ENCODE results near the gene SPTB. TPM values are rescaled to one million over a fixed set of nuclear protein-coding genes. Genes with fewer than 3 reads are reported as not detected.

SPTB gene
- total RNA-seq, 1 experiment from 2014 or later: 0.10 TPM

DNA sequence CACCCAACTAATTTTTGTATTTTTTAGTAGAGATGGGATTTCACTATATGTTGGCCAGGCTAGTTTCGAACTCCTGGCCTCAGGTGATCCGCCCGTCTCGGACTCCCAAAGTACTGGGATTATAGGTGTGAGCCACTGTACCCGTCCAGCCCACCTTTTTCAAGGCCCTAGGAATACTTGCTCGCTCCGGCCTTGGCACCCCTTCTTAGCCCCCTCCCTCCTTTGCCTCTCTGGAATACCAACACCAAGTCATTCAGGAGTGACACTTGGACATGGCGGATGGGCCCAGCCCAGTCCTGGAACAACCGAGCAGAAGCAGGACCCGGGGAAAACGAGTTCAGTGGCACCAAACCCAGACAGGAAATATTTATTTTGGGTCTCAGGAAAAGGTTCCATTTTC is 146.4 kb downstream of the SPTB start:
- DNase-seq (ENCODE audit: extremely low read depth, low read depth): no peak

GRCh38 chr14:64732536-64733120 is 147.1 kb downstream of the SPTB start:
- no peak for DNase-seq (ENCODE audit: extremely low read depth, low read depth)

- DNase-seq (ENCODE audit: extremely low read depth, low read depth): no peak
These were observed 147.6 kb downstream of the SPTB start for GRCh38 chr14:64732066-64732465.

GRCh38 chr14:64731141-64731581 is 148.5 kb downstream of the SPTB start:
- no peak for DNase-seq (ENCODE audit: extremely low read depth, low read depth)

DNA sequence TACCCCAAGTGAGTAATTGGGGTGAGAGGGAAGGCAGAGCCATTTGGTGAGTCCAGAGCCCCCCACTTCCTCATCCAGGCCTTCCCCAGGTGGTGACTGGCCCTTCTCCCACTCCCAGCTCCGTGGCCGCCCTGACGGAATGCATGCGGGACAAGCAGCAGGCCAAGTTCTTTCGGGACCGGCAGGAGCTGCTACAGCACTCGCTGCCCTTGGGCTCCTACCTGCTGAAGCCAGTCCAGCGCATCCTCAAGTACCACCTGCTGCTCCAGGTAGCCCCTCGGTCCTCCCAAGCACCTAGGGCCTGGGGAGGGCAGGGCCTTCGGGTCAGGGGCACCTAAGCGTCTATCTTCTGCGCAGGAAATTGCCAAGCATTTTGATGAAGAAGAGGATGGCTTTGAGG is 149.0 kb downstream of the SPTB start:
- DNase-seq (ENCODE audit: extremely low read depth, low read depth): no peak

GRCh38 chr14:64730061-64730440 is 149.7 kb downstream of the SPTB start:
- no peak for DNase-seq (ENCODE audit: extremely low read depth, low read depth)

GRCh38 chr14:64729386-64730060 is 150.2 kb downstream of the SPTB start:
- no peak for DNase-seq (ENCODE audit: extremely low read depth, low read depth)

GRCh38 chr14:64728856-64729255 is 150.9 kb downstream of the SPTB start:
- DNase-seq (ENCODE audit: extremely low read depth, low read depth): no peak

DNA sequence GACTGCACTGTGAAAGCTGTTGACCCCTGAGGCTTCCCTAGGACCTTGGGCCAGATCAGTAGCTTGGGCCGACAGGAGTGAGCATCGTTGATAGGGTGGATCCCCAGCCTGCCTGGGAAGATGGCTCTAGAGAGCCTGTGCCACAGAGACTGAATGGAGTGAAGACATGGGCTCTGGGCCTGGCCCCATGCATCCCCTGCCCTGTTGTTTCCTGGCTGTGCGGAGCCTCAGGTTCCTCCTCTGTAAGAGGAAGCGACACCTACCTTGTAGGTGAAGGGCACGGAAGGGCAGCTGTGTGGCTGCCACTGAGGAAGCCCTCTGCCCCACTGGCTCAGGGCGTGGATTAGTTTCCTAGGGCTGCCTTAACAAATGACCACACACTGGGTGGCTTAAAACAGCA is 151.6 kb downstream of the SPTB start:
- DNase-seq (ENCODE audit: extremely low read depth, low read depth): no peak

DNA sequence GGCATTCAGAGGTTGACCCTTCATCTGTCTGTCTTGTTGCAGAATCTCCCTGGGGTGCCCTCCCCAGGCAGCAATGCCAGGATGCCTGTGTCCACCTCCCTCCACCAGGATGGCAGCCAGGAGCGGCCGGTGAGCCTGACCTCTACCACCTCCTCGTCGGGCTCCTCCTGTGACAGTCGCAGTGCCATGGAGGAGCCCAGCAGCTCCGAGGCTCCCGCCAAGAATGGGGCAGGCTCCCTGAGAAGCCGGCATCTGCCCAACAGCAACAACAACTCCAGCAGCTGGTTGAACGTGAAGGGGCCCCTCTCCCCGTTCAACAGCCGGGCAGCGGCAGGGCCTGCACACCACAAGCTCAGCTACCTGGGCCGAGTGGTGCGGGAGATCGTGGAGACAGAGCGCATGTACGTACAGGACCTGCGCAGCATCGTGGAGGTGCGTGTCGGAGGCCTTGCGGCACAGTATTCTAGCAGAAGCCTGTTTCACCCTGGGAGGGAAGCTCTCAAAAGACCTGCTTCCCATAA is 152.1 kb downstream of the SPTB start:
- no peak for DNase-seq (ENCODE audit: extremely low read depth, low read depth)

DNA sequence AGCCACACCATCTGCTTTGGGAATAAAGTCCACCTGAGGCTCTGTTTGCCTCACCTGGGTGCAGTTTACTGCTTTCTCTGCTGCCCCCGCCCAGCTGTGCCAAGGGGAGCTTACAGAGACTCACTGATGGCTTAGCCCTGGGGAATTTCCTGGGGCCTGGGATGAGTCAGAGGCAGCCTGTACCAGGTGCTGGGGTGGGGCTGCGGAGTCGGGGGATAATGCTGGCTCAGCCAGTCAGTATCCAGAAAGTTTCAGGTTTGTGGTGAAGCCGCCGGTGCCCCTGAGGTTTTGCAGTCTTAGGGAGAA is 153.2 kb downstream of the SPTB start:
- DNase-seq (ENCODE audit: extremely low read depth, low read depth): no peak

DNA sequence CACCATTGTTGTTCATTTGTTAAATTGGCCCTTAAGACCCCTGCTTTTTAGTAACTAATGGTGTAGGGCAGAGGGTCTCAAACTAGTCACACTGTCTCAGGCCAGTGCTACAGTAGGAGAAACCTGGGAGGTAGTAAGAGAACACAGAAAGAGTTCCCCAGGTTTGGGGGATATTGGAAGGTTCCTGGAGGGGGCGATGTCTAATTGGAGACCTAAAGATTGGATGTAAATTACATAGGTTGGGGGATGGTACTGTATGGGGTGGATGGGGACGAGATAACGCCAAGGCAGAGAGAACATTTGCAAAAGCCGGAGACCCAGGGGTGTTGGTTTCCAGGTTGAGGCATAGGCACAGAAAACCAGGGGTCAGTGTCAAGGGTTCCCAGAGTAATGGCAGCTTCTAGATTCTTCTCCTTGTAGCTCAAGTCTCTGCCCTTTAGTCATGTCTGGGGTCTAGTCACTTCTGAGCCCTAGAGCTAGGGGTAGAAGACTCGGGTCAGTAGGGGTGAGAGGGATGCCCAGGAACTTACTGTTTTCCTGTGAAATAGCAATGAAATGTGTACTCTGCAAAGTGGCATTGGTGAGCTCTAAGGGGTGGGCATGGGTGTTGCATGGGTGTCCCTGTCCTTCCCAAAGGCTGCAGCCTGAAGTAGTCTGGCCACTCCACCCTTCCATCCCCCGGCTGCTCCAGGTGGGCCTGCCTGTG is 153.7 kb downstream of the SPTB start:
- DNase-seq (ENCODE audit: extremely low read depth, low read depth): no peak

DNA sequence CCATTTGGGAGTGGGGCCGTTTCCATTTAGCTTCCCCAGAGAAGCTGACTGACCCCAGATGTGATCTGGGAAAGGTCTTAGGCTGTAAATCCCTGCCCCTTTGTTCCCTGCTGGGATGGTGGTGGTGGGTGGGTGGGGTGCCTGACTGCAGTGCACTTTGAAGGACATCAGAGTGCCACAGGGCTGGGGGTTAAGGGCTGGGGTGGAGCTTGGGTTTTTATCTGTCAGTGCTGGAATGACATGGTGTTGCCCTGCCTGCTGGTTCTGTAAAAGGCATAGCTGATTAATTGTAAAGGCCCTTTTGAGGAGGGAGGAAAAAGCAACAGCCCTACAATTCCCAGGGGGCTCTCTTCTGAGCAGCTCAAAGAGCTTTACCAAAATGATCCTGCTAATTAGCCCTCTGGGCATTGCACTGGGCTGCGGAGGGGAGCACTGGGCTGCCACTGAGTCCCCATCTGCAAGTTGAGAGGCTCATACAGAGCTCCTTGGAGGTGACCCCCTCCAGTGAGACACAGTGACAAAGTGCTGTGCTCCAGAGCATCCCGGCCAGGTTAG is 154.4 kb downstream of the SPTB start:
- DNase-seq (ENCODE audit: extremely low read depth, low read depth): no peak

- DNase-seq (ENCODE audit: extremely low read depth, low read depth): no peak
These were observed 155.2 kb downstream of the SPTB start for GRCh38 chr14:64724578-64724930.

DNA sequence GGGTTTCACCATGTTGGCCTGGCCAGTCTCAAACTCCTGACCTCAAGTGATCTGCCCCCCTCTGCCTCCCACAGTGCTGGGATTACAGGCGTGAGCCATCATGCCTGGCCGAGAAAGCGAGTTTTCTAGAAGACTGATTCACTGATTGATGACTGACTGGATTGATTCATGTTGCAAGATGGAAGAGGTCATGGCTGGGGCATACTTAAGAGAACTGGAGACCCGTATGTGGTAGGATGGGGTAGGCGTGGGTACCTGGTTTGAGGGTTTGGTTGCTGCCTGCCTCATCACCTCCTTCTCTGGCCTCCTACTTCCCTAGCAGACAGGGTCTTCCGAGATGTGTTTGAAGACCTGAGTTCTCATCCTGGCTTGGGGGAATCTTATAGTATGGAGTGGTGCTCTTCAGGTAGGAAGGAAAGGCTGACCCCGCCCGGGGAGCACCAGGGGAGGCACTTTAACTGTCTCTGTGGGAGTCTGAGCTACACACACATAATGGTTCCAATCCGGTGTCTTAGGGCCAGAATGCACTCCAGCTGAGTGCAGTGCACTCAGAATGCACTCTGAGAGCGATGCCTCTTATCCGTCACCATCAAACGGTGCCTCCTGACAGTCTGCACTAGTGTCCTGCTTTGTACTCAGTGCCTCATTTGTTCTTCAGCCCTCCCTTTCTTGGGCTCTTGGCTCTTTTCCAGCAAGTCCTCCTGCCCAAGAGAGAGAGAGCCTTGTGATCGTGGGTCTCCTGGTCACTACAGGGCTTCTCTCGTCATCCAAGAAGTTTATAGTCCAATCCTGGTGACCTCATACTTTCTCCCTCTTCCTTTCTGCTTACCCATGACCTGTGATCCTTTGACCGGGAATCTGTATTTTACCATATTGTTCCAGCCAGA is 155.8 kb downstream of the SPTB start:
- DNase-seq (ENCODE audit: extremely low read depth, low read depth): no peak

- no peak for DNase-seq (ENCODE audit: extremely low read depth, low read depth)
These were observed 156.8 kb downstream of the SPTB start for GRCh38 chr14:64722842-64723447.

- DNase-seq (ENCODE audit: extremely low read depth, low read depth): no peak
These were observed 157.8 kb downstream of the SPTB start for GRCh38 chr14:64721899-64722298.

DNA sequence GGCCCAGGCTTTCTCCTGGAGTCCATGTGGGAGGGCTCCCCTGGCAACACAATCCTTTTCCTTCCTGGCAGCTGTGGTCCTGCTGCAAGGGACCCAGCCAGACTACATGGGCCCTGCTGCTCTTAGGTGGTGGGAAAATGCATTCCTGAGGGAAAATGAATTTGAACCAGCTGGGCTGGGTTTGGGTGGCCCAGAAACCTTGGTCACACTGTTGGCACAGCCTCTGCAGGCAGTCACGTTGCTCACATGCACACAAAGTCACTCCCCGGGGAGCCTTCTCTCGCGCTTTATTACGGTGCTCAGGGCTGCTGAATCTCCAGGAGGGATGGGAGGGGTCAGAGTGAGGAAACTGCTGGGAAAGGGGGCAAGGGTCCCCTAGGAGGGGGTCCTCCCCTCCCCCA is 158.3 kb downstream of the SPTB start:
- DNase-seq (ENCODE audit: extremely low read depth, low read depth): no peak

DNA sequence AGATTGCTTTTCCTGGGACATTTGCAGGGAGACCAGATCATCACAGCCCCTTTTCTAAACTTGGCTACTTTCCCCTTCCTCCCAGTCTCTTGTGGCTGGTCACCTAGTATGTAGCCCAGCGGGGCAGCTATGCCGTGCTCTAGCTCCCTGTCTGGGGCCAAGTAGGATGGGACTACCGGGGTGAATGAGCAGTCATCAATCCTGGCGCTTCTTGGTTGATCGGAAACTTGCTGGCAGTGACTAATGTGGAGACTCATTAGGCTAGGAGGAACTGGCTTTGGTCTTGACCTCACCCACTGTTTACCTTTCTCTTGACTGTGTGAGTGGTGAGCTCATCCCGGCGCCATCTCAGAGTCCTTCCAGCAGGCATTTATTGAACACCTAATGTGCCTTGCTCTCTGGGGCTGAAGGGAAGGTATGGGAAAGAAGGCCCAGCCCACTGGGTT is 159.6 kb downstream of the SPTB start:
- DNase-seq (ENCODE audit: extremely low read depth, low read depth): peak; percentile 91

- no peak for DNase-seq (ENCODE audit: extremely low read depth, low read depth)
These were observed 160.1 kb downstream of the SPTB start for GRCh38 chr14:64719601-64720000.
